Heart left ventricle (tissue), 16 donors: ENCODE data around the gene TMEM209. TPM values are rescaled to one million over a fixed set of nuclear protein-coding genes. Genes with fewer than 3 reads are reported as not detected.

ENCODE experiments used
- ATAC-seq, 4 donors: fragments of 200-7000 bp; cut with Tn5 transposase; one replicate each; pipeline ENCODE4 v1.9.1; 2020 to 2022; ENCODE audit warnings: moderate library complexity in 4 of 4, mild to moderate bottlenecking in 3 of 4, moderate number of reproducible peaks in 1 of 4
- DNase-seq, 5 donors: peaks; one replicate each; pipeline ENCODE4 v3.0.0-alpha.2; 2020
- H3K27ac ChIP-seq, 12 donors: fragments of 200-600 bp; sonication (generic) in 4 of 12; one replicate each; pipeline versions ENCODE4 v1.5.0 to v1.8.0; 2016 to 2022; ENCODE audit warnings: mild to moderate bottlenecking in 2 of 12
- H3K27me3 ChIP-seq, 9 donors: fragments of 200-600 bp; sonication (generic) in 2 of 9; one replicate each; pipeline versions ENCODE4 v1.5.1 to v1.8.0; 2016 to 2022; ENCODE audit warnings: mild to moderate bottlenecking in 3 of 9
- H3K36me3 ChIP-seq, 9 donors: fragments of 200-600 bp; sonication (generic) in 2 of 9; one replicate each; pipeline versions ENCODE4 v1.5.0 to v1.8.0; 2018 to 2022; ENCODE audit warnings: mild to moderate bottlenecking in 2 of 9
- H3K4me1 ChIP-seq, 12 donors: fragments of 200-600 bp; sonication (generic) in 4 of 12; one replicate each; pipeline versions ENCODE4 v1.5.0 to v1.8.0; 2016 to 2022; ENCODE audit warnings: mild to moderate bottlenecking in 3 of 12
- H3K4me3 ChIP-seq, 12 donors: fragments of 200-600 bp; sonication (generic) in 4 of 12; one replicate each; pipeline versions ENCODE4 v1.5.0 to v1.8.0; 2017 to 2022; ENCODE audit warnings: mild to moderate bottlenecking in 9 of 12, moderate library complexity in 4 of 12
- H3K9me3 ChIP-seq, 12 donors: fragments of 200-600 bp; sonication (generic) in 4 of 12; one replicate each; pipeline versions ENCODE4 v1.5.0 to v1.8.0; 2016 to 2022; ENCODE audit warnings: mild to moderate bottlenecking in 1 of 12
- POLR2A ChIP-seq, 2 donors: fragments of 450-650 bp; IDR thresholded peaks; one replicate each; pipeline ENCODE4 v1.6.1; 2017; ENCODE audit warnings: antibody characterized with exemption in 2 of 2, mild to moderate bottlenecking in 2 of 2, moderate library complexity in 2 of 2
- WGBS, 4 donors: extraction: QIAGEN DNeasy Blood & Tissue Kit in 2 of 4; methylation state at CpG; one replicate each; pipeline versions ENCODE4 v1.1.5 to v1.1.7; 2013 to 2018; 5-methylcytosine and 5-hydroxymethylcytosine counted together
- intact Hi-C, 10 donors: fragments of 100-400 bp; cut with DNase I; formaldehyde crosslinking; loops; one replicate each; pipeline versions ENCODE4 v1.11.1 to v1.14.2; 2022
- polyA plus RNA-seq, 2 donors: library from polyadenylated mRNA; stranded (reverse); fragments of 200-250 nt; gene quantifications; one replicate each; pipeline ENCODE4 v1.2.3, GENCODE V29; 2013
- total RNA-seq, 9 donors: library from RNA; depleted of rRNA in 2 of 9; stranded (reverse); fragments of >200 nt in 2 of 9; fragmentation: NEBNext Ultra II Directional in 3 of 9; extraction: Animal tissue kit (Norgen Biotek cat#: 25700) in 3 of 9; gene quantifications; one replicate each; pipeline versions ENCODE4 v1.1.0 to v1.2.4, GENCODE V29; 2016 to 2023
- TF ChIP-seq, protein P1 (sequence below), 12 donors: fragments of 200-600 bp; sonication (generic) in 4 of 12; IDR thresholded peaks; one replicate each; pipeline versions ENCODE4 v1.5.0 to v1.8.0; 2018 to 2022; ENCODE audit warnings: antibody characterized with exemption in 12 of 12, mild to moderate bottlenecking in 5 of 12
- donor health status: ischemic (EF 13 %, LVEDD 7.1; RV severe dilation, severe dysfunction).
- donor health status: healthy with polysubstance abuse.
- donor health status: DM: no; HTN: yes; CAD: no.
- donor health status: DM: no; HTN: no; CAD: no.
- donor health status: ischemic (EF 25% LVEDD 6.9; RV normal size, moderate dysfunction).
- donor health status: ischemic (EF 25% LVEDD 5.7; RV mildly dilated, moderate dysfunction).
- donor health status: healthy.
- donor health status: DM: yes; HTN: yes; CAD: no.
- donor health status: ischemic (EF 35%, LVEDD 5.7; RV mildly dilated, moderate dysfunction).
- donor health status: nonischemic (EF 11% LVEDD 7.7; RV severe dilation, severe dysfunction).
- donor health status: DM: yes; HTN: yes; CAD: no.
- donor health status: PGD.
- donor health status: ischemic (EF 29% LVEDD 5.4; RV normal size, mild dysfunction).
- donor health status: nonischemic (EF 23%, LVEDD 6.1; RV moderate dilation, normal function).

The TMEM209 gene
- total and polyA plus RNA-seq, 11 donors: 4.4 to 15.0 (median 8.9) TPM

- ATAC-seq (no peak), DNase-seq (no peak)
- TF ChIP-seq, protein P1, sequence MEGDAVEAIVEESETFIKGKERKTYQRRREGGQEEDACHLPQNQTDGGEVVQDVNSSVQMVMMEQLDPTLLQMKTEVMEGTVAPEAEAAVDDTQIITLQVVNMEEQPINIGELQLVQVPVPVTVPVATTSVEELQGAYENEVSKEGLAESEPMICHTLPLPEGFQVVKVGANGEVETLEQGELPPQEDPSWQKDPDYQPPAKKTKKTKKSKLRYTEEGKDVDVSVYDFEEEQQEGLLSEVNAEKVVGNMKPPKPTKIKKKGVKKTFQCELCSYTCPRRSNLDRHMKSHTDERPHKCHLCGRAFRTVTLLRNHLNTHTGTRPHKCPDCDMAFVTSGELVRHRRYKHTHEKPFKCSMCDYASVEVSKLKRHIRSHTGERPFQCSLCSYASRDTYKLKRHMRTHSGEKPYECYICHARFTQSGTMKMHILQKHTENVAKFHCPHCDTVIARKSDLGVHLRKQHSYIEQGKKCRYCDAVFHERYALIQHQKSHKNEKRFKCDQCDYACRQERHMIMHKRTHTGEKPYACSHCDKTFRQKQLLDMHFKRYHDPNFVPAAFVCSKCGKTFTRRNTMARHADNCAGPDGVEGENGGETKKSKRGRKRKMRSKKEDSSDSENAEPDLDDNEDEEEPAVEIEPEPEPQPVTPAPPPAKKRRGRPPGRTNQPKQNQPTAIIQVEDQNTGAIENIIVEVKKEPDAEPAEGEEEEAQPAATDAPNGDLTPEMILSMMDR (IDR thresholded peaks at IDR 0.05): no peak
- no peak for TF ChIP-seq POLR2A (IDR thresholded peaks at IDR 0.05)
- Histone ChIP-seq H3K27me3 (no peaks in the 10 kb centered on the region), H3K9me3 (peaks cover 0 to 16% (median 0%) of the 10 kb centered on the region in 12 donors), H3K27ac (no peak overlapping the region), H3K36me3 (peaks cover 0 to 23% (median 8%) of the 10 kb centered on the region in 9 donors), H3K4me3 (no peak overlapping the region), H3K4me1 (peaks cover 0 to 7% (median 0%) of the 10 kb centered on the region in 12 donors)
- intact Hi-C loops: no loop called here
- 96 to 99% (median 96%) methylated on average over 5 to 7 of the region's 7 CpGs for WGBS, 4 donors
Observed at GRCh38 chr7:130156140-130156539, 49.1 kb downstream of the TMEM209 start.

- ATAC-seq: peak in 3 of 4 donors; percentile 7 to 32 (median 8)
- TF ChIP-seq, protein P1 (IDR thresholded peaks at IDR 0.05): peak in 3 of 12 donors; percentile 7 to 12 (median 7)
- TF ChIP-seq POLR2A (IDR thresholded peaks at IDR 0.05): no peak
- WGBS, 4 donors: 69 to 78% (median 75%) methylated on average over 25 to 31 of the region's 31 CpGs
- H3K4me1 ChIP-seq: peaks cover 0 to 7% (median 0%) of the 10 kb centered on the region in 12 donors
- no peak overlapping the region for H3K27ac ChIP-seq
- no peak for DNase-seq
- intact Hi-C loops: no loop called here
- no peak overlapping the region for H3K4me3 ChIP-seq
- H3K36me3 ChIP-seq: peaks cover 0 to 9% (median 0%) of the 10 kb centered on the region in 9 donors
- H3K9me3 ChIP-seq: peaks cover 0 to 13% (median 0%) of the 10 kb centered on the region in 12 donors
- no peaks in the 10 kb centered on the region for H3K27me3 ChIP-seq
Observed at GRCh38 chr7:130154501-130155317, 50.5 kb downstream of the TMEM209 start.

- H3K27ac ChIP-seq: no peak overlapping the region
- no peak for TF ChIP-seq POLR2A (IDR thresholded peaks at IDR 0.05)
- TF ChIP-seq, protein P1 (IDR thresholded peaks at IDR 0.05): no peak
- H3K27me3 ChIP-seq: no peaks in the 10 kb centered on the region
- peaks cover 0 to 13% (median 0%) of the 10 kb centered on the region in 12 donors for H3K9me3 ChIP-seq
- ATAC-seq: peak in 2 of 4 donors; percentile 16 to 36
- no peak for DNase-seq
- WGBS, 4 donors: 36 to 60% (median 37%) methylated on average over 2 to 6 of the region's 6 CpGs; no CpG with 5 or more reads in 1 of the 4 donors
- peaks cover 0 to 3% (median 0%) of the 10 kb centered on the region in 9 donors for H3K36me3 ChIP-seq
- intact Hi-C loops: no loop called here
- H3K4me3 ChIP-seq: no peak overlapping the region
- H3K4me1 ChIP-seq: peaks cover 0 to 7% (median 0%) of the 10 kb centered on the region in 12 donors
Observed at GRCh38 chr7:130154131-130154500, 51.1 kb downstream of the TMEM209 start.

- Histone ChIP-seq H3K27me3 (no peaks in the 10 kb centered on the region), H3K4me1 (peaks cover 0 to 7% (median 0%) of the 10 kb centered on the region in 12 donors), H3K4me3 (peak overlapping the region in 3 of 12 donors; percentile 1 to 13 (median 7)), H3K36me3 (no peaks in the 10 kb centered on the region), H3K9me3 (peaks cover 0 to 13% (median 0%) of the 10 kb centered on the region in 12 donors), H3K27ac (no peak overlapping the region)
- intact Hi-C loops: no loop called here
- WGBS, 4 donors: 70 to 81% (median 77%) methylated on average over 26 to 29 of the region's 29 CpGs
- no peak for ATAC-seq
- TF ChIP-seq POLR2A (IDR thresholded peaks at IDR 0.05): no peak
- TF ChIP-seq, protein P1 (IDR thresholded peaks at IDR 0.05): no peak
- DNase-seq: no peak
Observed at GRCh38 chr7:130153211-130153908, 51.8 kb downstream of the TMEM209 start.
